Daoy (cell line): ENCODE results near the gene METTL26. TPM values are rescaled to one million over a fixed set of nuclear protein-coding genes. Genes with fewer than 3 reads are reported as not detected.
"Not testable (repeated sequence)": the region's sequence is repeated elsewhere in the genome, so short reads cannot be mapped to it uniquely, and the experiment has no call there.

Experiments used
- DNase-seq: peaks from one replicate; pipeline ENCODE4 v3.0.0-alpha.2; 2015; ENCODE audit warnings: low read depth
- total RNA-seq: library from RNA; depleted of rRNA; stranded (reverse); fragments of >200 nt; shearing (Covaris generic); gene quantifications from 2 replicates; pipeline ENCODE4 v1.2.3, GENCODE V29; 2014

METTL26 gene
- total RNA-seq, 1 experiment from 2014 or later, result 82.5 TPM

DNA sequence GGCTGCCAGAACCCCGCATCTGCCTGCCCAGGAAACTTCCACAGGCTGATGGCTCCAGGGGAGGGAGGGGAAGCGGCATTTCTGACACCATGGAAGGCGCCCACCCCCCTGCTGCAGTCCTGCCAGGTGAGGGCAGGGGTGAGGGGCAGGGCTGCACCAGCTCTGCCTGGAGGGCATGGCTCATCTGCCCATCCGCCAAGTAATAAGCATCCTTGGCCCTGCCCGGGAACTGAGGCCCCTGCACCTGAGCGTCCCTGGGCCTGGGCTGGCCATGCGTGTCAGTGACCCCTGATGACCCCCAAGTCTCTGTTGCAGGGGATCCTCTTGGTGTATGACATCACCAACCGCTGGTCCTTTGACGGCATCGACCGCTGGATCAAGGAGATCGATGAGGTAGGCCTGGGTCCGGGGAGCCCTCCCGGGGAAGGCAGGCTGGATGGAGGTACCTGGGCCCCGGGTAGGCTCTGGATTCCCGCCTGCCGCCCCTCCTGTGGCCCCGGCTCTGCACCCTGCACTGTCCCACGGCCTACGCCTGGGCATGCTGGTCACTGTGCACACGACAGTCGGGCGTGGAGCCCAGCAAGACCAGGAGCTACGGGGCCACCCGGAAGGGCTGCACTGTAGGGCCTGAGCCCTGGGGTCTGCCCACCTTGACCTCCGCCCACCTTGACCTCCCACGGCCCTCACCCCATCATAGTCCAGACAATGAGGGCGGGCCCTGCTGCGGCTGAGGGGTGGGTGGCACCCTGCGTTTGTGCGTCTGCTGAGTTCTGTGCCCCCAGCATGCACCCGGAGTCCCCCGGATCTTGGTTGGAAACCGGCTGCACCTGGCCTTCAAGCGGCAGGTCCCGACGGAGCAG, 10.8 kb downstream of the METTL26 start:
- DNase-seq, result no peak

DNA sequence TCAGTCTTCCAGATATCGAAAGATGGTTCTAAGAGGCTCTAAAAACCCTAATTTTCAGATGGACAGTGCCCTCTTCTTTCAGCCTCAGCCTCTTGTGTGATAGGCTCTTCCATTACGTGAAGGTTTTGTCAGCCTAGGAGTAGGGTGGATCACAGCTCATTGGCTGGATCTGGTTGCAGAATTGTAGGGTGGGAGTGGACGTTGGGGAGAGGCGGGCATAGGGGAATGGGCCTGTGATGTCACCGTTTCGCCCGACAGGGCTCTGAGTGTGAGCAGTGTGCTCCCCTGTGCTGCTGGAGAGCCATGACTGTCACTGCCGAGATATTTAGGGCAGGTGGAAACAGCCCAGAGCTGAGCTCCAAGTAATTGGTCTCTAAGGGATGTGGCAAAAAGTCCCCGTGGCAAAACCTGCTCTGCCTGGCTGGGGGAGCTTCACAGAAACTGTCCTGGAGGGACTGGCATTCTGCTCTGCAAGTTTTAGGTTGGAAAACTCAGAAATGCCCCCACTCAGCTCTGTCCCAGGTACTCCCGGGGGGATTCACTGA, 11.5 kb downstream of the METTL26 start:
- no peak for DNase-seq

DNA sequence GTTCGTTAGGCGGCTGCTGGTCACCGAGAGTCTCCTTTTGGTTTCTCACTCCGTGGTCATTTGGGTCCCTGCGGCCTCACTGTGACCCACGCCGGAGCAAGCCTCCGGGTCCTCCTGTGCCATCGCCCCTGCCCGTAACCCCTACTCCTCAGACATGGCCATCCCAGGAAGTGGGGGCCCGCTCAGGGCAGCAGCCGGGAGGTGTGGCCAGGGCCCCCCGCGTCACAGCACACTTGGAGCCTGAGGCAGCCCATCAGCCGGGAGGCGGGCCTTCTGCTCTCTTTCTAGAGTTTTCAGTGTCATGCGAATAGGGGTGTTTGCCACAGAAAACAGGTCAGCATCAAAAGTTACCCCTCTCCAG, 13.2 kb downstream of the METTL26 start:
- DNase-seq, result no peak

DNA sequence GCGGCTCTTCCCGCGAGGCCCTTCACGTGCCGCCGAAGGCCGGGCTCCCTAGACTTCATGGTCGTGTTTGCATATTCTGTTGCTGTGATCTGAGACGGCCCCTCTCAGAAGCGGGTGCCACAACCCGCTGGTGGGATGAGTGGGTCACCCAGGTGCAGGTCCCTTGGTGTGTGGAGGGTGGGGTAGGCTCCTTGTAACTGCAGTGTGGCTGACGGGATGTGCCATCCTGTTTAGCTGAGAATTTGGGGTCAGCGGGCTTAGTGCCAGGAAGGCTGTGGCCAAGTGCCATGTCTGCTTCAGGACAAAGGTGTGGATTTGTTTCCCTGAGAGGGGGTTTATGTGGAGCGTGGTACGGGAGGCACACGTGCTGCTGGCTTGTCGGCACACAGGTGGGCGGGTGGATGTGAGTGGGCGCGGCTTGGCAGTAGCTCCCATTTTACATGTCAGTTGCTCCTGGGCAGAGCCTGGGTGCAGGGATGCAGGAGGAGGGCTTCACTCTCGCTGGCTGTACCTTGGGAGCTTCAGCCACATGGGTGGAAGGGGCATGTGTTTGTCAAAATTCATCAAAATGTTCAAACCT, 14.5 kb downstream of the METTL26 start:
- no peak for DNase-seq

DNA sequence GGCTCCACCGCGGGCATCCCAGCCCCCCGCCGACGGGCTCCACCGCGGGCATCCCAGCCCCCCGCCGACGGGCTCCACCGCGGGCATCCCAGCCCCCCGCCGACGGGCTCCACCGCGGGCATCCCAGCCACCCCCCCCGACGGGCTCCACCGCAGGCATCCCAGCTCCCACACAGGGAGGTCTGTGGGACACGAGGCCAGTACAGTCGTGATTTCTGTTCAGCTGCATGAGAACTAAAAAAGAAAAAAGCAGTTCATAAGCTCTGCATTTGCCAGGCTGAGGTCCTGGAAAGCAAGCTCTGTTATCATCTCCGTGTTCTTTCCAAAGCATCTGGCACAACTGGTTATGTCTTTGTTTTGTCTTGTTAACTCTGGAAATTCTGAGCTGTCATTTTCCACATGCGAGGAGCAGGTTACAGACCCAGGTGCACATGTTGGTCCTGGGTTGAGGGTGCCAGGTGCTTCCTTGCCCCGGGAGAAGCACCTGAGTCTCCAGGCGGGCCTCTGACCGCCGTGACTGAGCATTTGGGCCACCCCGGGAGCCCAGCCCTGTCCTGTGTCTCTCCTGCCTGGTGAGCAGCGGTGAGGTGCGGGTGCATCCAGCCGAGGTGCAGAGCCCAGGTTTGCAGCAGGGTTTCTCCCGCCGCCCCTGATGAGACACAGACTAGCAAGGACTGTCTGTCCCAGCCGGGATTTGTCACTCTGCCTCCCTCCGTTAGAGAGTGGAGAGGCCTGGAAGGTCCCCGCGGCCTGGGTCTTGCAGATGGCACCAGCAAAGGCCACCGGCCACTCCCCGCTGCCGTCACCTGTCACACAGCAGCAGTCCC, 15.2 kb downstream of the METTL26 start:
- DNase-seq, result no peak

DNA sequence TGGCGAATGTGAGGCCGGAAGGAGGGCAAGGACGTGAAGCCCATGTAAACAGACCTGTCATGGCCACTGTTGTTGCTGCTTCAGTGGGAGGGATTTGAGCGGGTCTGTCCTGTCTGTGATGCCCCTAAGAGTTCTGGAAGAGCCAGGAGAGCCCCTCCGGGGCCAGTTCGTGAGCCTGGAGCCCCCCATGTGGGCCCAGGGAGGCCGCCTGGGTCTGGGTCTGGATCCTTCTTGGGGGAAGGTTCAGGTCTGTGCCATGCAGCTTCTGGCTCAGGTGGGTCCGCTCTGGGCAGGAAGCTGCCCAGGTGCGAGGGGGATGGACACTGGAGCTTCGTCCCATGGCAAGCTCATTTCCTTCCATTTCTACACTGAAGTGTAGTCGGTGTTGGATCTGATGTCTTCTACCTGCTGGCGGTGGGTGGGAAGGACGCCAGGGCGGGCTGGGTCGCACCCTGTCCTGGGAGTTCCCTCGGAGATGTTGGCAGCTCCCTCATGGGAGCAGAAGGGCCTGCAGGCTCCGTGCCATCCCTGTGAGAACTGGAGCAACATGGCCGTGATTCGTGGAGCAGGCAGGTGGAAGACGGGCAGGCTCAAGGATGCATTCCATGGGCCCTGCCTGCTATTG, 16.5 kb downstream of the METTL26 start:
- no peak for DNase-seq

DNA sequence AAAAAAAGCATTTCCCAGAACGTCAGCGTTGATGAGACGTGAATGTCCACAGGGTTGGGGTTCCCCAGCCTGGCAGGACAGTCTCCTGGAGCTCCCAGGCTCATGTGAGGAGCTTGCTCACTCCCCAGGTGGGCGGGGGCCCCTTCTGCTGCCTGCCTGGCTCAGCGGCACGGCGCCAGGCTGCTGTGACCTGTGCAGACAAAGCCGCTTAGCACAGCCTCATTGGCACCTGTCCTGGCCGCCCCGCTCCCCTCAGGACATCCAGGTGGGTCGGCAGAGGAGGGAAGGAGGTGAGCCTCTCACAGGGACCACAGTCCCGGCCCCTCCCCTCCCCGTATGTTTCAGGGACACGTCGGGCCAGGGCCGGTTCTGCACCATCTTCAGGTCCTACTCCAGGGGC, 18.2 kb downstream of the METTL26 start:
- DNase-seq, result no peak

DNA sequence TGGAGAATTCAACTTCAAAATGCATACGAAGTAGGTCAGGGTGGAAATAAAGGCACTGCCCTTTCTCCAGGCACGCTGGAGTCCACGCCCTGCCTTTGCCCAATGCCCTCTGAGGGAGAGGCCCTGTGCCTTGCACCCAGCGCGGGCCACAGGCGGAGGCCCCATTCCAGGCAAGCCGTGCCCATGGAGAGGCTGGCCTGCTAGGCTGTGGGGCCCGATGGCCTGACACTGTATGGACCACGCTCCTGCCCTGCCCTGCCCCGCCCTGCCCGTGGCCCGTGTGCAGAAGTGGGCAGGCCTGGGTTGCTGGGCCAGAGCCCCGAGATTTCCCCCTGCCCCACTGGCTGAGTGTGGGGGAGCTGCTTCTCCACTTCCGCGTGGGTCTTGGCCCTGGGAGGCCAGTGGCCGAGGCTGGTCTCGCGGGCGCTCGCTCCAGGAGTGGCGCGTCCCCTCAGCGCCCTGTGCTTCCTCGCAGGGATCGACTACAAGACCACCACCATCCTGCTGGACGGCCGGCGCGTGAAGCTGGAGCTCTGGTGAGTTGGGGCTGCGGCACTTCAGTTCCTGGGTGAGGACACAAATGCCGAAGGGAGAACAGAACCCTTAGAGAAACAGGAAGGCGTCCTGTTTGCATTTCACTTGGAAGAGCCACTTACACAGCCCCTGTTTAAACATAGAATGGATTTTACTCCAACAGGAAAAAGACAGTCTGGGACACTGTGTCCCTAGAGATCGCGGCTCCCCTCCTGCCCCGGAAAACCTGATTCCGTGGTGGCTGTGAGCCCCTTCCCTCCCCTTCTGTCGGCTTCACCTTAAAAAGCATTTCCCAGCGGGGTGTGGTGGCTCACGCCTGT, 19.1 kb downstream of the METTL26 start:
- no peak for DNase-seq

DNA sequence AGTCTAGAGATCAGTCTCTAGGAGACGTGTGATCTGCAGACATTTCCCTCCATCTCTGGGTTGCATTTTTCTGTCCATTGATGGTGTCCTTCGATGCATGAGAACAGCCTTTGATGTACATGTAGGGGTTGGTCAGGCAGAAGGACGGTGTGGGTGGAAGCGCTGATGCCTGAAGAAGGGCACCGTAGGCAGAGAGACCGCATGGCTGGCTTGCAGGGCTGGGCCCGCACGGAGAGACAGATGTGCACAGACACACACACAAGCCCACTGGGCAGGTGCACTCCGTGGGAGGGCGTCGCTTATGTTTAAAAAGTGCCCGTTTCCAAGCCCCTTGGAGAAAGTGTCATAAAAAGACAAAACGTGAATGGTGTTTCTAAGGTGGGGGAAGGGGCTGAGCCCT, 21.0 kb downstream of the METTL26 start:
- no peak for DNase-seq

DNA sequence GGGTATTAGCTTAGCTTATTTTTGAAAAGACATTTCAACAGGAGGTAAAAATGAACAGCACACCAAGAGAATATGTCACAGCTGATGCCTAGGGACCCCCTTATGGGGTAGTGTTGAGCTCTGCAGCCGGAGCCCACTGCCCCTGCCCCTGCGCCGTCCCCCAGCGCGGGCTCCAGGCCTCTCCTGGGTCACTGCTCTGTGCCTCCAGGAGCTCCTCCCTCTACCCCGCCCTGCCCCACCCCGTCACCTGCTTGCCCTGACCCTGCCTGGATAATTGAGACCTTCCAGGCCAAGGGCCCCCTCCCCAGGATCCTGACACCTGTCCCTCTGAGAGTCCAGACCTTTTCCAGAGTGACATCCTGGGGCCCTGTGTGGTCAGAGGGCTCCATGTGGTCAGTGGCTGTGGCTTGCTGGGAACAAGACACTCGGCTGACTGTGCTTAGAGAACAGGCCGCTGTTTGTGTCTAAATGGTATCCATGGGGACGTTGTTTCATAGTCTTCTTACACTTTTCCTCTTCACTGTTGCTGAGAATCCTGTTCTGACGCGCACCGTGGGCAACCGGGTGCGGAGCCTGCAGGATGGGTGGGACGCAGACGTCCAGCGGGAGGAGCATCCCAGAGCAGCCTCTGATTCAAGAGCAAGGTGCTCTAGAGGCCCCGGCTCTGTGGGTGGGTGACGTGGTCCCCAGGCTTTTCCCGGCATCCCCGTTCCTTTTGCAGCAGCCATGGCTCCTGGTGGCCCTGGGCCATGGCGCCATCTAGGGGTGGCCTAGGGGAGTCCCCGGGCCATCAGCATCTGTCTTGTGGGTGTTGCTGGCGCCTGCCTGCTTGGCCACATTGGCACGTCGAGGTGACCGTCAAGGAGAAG, 25.4 kb downstream of the METTL26 start:
- DNase-seq, result peak; percentile 86

DNA sequence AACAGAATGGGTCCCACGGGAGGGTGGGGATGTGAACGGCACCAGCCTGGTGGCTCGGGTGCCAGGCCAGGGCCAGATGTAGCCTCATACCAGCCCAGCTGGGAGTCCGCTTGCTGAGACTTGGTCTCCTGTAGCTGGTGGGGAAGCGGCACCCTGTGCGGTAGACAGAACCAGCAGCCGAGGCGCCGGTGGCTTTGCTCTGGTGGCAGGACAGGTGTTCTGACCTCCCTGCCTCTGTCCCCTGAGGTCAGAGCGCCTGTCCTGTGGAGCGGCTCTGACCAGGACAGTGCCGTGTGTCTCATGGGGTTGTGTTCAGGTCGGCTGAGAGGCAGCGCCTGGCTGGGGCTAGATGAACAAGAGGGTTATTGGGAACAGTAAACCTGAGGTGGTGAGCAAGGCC, 26.1 kb downstream of the METTL26 start:
- no peak for DNase-seq

DNA sequence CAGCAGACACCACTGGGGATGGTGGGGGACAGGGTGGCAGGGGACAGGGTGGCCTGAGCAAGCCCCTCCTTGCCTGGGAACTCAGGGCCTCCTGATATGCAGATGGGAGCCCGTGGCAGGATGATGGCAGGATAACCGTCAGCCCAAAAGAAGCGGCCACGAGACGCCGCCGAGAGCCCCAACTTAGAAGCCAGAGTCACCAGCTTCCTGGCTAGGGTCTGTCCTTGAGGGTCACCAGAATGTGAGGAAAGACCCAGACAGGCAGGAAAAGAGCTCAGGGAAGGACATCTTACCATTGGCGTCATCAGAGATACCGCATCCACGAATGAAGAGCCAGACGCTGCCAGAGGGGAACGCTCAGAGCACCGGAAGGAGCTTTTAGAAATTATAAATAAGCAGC, 26.8 kb downstream of the METTL26 start:
- DNase-seq, result no peak

DNA sequence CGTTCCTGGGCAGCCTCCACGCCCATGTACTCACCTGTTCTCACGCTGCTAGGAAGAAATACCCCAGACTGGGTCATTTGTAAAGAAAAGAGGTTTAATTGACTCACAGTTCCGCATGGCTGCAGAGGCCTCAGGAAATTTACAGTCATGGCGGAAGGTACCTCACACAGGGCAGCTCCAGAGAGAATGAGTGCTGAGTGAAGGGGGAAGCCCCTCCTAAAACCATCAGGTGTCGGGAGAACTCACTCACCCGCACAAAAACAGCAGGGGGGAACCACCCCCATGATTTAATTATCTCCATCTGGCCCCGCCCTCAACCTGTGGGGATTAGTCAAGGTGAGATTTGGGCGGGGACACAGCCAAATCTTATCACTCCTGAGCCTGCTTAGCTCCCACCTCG, 28.1 kb downstream of the METTL26 start:
- no peak for DNase-seq

DNA sequence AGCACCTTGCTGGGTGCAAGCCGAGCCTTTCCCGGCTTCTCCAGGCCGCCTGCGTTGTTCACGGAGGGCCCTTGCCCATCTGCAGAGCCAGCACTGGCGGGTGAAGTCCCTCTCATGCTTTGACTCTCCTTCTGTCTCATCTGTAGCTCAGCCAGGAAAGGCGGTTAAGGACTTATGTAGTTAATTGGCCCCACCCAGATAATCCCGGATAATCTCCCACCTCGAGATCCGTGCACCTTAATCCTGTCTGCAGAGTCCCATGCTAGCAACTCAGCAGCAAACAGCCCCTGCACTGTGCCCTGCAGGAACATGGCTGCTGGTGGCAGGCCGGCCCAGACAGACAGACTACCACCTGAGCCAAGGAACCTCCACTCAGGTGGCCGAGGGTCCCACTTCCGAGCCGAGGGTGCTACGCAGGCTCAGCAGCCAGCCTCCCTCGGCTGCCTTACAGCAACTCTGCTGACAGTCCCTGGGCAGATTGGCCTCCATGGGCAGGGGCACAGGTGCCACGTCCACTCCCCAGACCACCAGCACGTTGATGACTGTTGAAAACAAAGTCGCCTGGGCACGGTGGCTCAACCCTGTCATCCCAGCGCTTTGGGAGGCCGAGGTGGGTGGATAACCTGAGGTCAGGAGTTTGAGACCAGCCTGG, 29.3 kb downstream of the METTL26 start:
- no peak for DNase-seq

DNA sequence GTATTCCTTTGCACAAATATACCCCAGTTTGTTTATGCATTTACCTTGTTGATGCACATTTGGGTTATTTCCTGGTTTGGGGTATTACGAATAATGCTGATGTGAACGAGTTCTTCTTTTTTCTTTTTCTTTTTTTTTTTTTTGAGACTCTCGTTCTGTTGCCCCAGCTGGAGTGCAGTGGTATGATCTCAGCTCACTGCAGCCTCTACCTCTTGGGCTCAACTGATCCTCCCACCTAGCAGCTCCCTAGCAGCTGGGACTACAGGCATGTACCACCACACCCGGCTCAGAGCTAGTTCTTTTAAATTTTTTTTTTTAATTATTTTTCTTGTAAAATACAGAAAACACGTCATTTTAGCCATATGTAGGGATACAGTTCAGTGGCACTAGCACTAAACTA, 32.2 kb downstream of the METTL26 start:
- no peak for DNase-seq

DNA sequence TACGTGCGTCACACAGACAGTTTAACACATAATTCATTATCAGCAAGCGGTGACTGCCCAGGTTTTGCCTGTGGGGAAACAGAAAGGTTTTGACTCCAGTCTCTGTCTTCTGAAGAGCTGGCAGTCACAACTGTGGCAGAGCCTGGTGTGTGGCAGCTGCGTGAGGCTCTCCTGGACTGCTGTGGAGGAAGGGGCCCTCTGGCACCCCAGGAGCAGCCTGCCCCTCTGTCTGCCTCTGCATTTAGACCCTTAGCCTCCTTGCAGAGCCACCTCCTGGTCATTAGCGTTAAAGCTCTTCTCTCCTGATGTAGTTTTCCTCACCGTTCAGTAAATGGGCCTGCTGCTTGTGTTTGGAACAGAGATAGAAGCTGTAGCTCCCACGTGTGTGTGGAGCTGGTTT, 35.3 kb downstream of the METTL26 start:
- no peak for DNase-seq

DNA sequence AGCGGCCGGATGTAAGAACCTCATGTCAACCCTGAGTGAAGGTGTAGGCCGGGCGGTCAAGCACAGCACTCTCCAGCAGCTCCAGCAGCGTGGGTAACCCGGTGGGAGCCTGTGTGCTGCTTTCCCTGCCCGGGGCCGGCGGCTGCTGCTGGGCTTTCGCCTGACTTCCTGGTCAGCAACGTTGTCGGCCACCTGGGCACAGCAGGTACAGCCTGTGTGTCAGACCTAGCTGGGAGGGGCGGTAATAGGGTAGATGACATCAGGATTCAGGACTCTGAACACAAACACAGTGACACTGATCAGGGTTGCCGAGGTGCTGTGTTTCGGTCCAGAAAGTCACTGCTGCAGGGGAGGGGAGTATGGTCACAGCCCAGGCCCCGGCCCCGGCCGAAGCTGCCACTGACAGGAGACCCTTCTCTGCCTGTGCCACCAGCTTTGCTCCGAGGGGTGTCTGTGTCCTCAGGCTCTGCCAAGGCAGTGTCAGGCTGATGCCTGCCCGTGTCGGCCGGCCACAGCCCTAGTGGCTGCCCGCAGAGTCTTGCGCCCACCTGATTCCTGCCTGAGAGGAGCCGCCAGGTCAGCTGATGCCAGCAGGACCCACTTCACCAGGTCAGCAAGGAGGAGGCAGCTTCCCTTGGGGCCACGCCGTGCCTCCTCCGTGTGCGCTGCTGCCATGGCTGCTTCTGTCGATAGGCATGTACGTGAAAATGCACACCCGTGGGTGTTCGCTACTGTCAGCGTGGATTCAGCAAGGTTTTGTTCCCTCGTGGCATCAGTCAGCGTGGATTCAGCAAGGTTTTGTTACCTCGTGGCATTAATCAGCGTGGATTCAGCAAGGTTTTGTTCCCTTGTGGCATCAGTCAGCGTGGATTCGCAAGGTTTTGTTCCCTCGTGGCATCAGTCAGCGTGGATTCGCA, 37.0 kb downstream of the METTL26 start:
- no peak for DNase-seq

DNA sequence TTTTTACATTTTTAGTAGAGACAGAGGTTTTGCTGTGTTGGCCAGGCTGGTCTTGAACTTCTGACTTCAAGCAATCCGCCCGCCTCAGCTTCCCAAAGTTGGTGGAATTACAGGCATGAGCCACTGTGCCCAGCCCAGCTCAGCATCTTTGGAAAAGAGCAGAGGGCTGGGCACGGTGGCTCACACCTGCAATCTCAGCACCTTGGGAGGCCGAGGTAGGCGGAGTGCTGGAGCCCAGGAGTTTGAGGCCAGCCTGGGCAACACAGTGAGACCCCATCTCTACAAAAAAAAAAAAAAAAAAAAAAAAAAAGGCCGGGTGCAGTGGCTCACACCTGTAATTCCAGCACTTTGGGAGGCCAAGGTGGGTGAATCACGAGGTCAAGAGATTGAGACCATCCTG, 38.5 kb downstream of the METTL26 start:
- DNase-seq, result not testable (repeated sequence)

DNA sequence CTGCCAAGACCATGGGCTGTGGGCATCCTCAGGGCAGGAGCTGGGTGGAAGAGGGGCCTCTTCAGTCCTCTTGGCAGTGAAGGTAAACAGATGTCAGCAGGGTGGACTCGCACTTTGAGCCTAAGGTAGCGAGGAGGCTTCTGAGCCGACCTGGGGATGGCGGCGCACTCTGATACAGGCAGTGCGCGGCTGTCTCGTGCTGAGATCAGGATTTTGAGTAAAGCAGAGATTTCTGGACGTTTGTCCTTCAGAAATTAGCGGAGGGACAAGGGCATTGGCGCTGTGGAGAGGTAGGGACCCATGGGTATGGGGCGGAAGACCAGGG, 39.4 kb downstream of the METTL26 start:
- DNase-seq, result no peak
